Measurements from ENCODE around the gene WDR33. TPM values are rescaled to one million over a fixed set of nuclear protein-coding genes. Genes with fewer than 3 reads are reported as not detected.

WDR33 gene
- total and polyA plus RNA-seq, 2 experiments from 2014 or later = 40.3 to 44.4 TPM

DNA sequence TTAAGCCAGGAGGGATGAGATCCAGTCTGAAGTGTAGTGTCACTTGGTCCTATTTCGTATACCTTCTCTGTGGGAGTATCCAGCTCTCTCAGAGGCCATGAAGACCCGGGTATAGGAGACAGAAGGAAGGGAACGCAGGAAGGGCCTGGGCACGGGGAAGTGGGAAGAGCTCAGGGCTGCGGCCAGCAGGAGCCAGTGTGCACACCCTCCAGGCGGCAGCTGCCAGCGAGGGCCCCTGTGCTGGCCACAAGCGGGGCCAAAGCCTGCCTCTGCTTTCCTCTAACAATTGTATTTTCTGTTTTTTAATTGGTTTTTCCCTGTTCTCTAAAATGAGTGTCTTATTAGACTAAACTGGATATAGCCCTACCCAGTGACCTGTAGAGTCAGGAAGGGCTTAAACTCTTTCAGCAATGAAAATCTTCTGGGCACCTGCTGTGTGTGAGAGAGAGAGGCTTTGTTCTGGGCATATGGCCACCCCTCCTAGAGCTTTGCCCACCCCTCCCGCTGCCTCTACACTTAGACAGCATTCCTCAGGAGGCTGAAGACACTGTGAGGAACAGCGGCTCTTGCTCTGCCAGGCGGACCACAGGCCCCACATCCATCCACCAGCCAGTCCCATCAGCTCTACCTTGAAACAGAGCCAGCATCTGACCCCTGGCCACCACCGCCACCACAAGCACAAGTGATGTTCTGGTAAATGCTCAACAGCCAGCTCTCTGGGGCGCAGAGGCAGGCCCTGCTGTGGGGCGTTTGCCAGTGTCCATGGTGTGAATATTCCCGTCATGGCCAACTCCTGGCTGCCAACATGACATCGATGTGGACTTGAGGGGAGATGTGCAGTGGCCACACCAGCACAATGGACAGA lies 155.5 kb downstream of the WDR33 start:
- H3K9me3 ChIP-seq (ENCODE audit: low read depth) = no peaks in the 10 kb centered on the region
- H3K27ac ChIP-seq = no peak overlapping the region
- TF ChIP-seq, protein P1, sequence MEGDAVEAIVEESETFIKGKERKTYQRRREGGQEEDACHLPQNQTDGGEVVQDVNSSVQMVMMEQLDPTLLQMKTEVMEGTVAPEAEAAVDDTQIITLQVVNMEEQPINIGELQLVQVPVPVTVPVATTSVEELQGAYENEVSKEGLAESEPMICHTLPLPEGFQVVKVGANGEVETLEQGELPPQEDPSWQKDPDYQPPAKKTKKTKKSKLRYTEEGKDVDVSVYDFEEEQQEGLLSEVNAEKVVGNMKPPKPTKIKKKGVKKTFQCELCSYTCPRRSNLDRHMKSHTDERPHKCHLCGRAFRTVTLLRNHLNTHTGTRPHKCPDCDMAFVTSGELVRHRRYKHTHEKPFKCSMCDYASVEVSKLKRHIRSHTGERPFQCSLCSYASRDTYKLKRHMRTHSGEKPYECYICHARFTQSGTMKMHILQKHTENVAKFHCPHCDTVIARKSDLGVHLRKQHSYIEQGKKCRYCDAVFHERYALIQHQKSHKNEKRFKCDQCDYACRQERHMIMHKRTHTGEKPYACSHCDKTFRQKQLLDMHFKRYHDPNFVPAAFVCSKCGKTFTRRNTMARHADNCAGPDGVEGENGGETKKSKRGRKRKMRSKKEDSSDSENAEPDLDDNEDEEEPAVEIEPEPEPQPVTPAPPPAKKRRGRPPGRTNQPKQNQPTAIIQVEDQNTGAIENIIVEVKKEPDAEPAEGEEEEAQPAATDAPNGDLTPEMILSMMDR (IDR thresholded peaks at IDR 0.05; ENCODE audit: low read depth, low read length) = no peak
- H3K27me3 ChIP-seq = no peaks in the 10 kb centered on the region
- peaks cover 17% of the 10 kb centered on the region for H3K4me1 ChIP-seq (ENCODE audit: low read depth)
- DNase-seq (ENCODE audit: low read depth in 1 of 2, low spot score in 1 of 2) = no peak
- H3K36me3 ChIP-seq = no peaks in the 10 kb centered on the region
- H3K4me3 ChIP-seq = no peak overlapping the region

DNA sequence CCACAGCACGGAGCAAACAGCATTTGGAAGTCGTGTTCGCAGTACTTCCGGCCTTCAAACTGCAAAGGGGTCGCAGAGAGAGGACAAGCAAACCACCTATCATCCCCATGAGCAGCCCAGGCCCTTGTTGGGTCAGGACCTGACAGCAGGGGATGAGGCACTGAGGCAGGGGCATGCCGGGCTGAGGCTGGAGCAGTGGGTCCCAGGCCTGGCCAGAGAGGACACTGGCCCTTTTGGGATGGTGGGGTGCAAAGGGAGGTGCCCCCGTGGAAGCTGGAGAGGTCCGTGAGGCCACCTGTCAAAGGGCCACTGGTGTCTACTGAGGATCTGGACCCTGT lies 156.2 kb downstream of the WDR33 start:
- no peaks in the 10 kb centered on the region for H3K36me3 ChIP-seq
- H3K4me3 ChIP-seq = no peak overlapping the region
- H3K27ac ChIP-seq = no peak overlapping the region
- no peak for DNase-seq (ENCODE audit: low read depth in 1 of 2, low spot score in 1 of 2)
- no peaks in the 10 kb centered on the region for H3K9me3 ChIP-seq (ENCODE audit: low read depth)
- TF ChIP-seq, protein P1 (IDR thresholded peaks at IDR 0.05; ENCODE audit: low read depth, low read length) = no peak
- H3K27me3 ChIP-seq = no peaks in the 10 kb centered on the region
- H3K4me1 ChIP-seq (ENCODE audit: low read depth) = peaks cover 17% of the 10 kb centered on the region

DNA sequence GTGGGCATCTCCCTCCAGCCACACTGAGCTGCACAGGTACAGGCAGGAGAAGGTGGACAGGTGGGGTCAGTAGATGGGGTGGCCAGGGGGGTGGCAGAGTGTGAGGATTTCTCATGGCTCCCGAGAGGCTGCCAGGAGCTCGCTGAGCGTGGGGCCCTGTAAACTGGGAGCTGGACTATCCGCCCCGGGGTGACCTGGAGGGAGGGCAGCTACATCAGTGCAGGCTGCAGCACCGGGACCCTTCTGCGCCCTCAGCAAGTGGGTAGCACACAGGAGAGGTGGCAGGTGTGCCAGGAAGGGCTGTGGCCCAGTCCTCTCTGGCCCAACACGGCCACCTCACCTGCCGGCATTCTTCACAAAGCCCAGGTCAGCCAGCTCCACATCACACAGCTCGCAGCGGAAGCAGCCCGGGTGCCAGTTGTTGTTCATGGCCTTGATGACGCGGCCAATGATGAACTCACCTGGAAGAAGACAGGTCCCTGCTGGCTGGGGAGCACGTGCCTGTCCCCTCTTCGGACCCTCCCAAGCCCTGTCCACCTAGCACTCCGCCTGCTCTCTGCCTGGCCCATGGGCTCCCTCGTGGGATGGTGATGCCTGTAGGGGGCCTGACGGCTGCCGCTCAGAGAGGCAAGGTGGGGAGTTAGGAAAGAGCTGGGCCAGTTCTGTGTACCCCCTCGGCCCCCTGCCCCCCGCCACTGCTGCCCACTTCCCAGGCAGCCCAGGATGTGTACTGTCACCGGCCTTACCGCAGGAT lies 156.7 kb downstream of the WDR33 start:
- TF ChIP-seq, protein P1 (IDR thresholded peaks at IDR 0.05; ENCODE audit: low read depth, low read length) = no peak
- H3K4me1 ChIP-seq (ENCODE audit: low read depth) = peaks cover 17% of the 10 kb centered on the region
- DNase-seq (ENCODE audit: low read depth in 1 of 2, low spot score in 1 of 2) = no peak
- H3K4me3 ChIP-seq = no peak overlapping the region
- no peak overlapping the region for H3K27ac ChIP-seq
- no peaks in the 10 kb centered on the region for H3K27me3 ChIP-seq
- H3K9me3 ChIP-seq (ENCODE audit: low read depth) = no peaks in the 10 kb centered on the region
- no peaks in the 10 kb centered on the region for H3K36me3 ChIP-seq

DNA sequence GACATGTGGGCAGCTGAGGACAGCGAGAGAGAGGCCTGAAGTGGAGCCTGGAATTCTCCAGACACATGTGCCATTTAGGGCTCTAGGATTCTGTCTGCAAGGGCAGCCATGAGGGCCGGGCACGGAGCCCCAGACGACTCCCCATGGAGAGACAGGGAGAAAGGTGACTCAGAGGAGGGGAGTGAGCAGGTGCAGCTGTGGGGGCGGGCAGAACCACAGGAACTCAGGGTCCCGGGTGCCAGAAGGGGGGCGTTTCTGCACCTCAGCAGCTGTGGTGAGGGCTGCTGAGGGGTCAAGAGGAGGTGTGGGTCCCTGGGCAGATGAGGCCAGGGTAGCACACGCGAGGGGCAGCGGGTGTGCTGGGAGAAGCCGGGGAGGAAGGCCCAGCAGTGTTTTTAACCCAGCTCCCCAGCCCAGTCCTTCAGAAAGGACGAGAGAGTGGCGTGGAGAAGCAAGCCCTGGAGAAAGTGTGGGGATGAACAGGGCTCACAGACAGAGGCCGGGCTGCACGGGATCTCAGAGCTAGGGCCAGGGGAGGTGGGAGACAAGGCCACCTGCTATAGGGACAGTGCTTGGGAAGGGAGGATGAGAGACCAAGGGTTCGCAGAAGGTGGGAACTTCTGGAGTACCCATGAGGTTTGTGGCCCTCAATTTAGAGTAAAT lies 157.4 kb downstream of the WDR33 start:
- Histone ChIP-seq H3K4me1 (ENCODE audit: low read depth) (peaks cover 17% of the 10 kb centered on the region), H3K27me3 (no peaks in the 10 kb centered on the region), H3K9me3 (ENCODE audit: low read depth) (no peaks in the 10 kb centered on the region), H3K27ac (peak overlapping the region; percentile 56), H3K36me3 (no peaks in the 10 kb centered on the region), H3K4me3 (no peak overlapping the region)
- TF ChIP-seq, protein P1 (IDR thresholded peaks at IDR 0.05; ENCODE audit: low read depth, low read length) = no peak
- no peak for DNase-seq (ENCODE audit: low read depth in 1 of 2, low spot score in 1 of 2)

DNA sequence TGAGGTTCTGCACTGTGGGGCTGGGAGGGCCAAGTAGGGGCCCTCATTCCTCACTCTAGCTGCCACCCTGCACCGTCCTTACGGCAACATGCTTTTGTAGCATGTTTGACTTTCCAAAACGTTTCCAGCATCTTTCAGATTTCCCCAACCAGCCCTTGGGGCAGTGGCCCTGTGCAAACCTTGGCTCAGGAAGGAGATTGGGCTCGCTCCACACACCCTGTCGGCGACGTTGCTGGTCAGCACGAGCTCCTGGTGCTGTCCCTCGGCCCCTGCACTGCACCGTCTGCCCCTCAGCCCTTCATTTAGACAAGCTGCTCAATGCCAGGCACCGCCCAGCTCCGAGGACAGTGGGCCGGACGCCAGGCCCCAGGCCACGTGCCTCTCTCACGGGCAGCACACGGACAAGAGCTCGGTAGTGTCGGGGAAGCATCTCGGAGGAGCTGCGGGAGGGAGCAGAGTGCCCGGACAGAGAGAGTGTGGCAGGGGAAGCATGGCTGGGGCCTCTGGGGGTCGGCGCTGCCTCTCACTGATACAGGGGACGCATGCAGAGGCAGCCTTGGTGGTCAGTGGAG lies 158.1 kb downstream of the WDR33 start:
- H3K4me3 ChIP-seq = no peak overlapping the region
- peak overlapping the region; percentile 56 for H3K27ac ChIP-seq
- no peaks in the 10 kb centered on the region for H3K36me3 ChIP-seq
- H3K9me3 ChIP-seq (ENCODE audit: low read depth) = no peaks in the 10 kb centered on the region
- TF ChIP-seq, protein P1 (IDR thresholded peaks at IDR 0.05; ENCODE audit: low read depth, low read length) = no peak
- peaks cover 17% of the 10 kb centered on the region for H3K4me1 ChIP-seq (ENCODE audit: low read depth)
- DNase-seq (ENCODE audit: low read depth in 1 of 2, low spot score in 1 of 2) = no peak
- no peaks in the 10 kb centered on the region for H3K27me3 ChIP-seq
